Heart left ventricle (tissue), 16 donors: Measurements from ENCODE around the gene P2RX2. TPM values are rescaled to one million over a fixed set of nuclear protein-coding genes. Genes with fewer than 3 reads are reported as not detected.

Experiments
- ATAC-seq, 4 donors: fragments of 200-7000 bp; cut with Tn5 transposase; one replicate each; pipeline ENCODE4 v1.9.1; 2020 to 2022; ENCODE audit warnings: moderate library complexity in 4 of 4, mild to moderate bottlenecking in 3 of 4, moderate number of reproducible peaks in 1 of 4
- DNase-seq, 5 donors: peaks; one replicate each; pipeline ENCODE4 v3.0.0-alpha.2; 2020
- H3K27ac ChIP-seq, 12 donors: fragments of 200-600 bp; sonication (generic) in 4 of 12; one replicate each; pipeline versions ENCODE4 v1.5.0 to v1.8.0; 2016 to 2022; ENCODE audit warnings: mild to moderate bottlenecking in 2 of 12
- H3K27me3 ChIP-seq, 9 donors: fragments of 200-600 bp; sonication (generic) in 2 of 9; one replicate each; pipeline versions ENCODE4 v1.5.1 to v1.8.0; 2016 to 2022; ENCODE audit warnings: mild to moderate bottlenecking in 3 of 9
- H3K36me3 ChIP-seq, 9 donors: fragments of 200-600 bp; sonication (generic) in 2 of 9; one replicate each; pipeline versions ENCODE4 v1.5.0 to v1.8.0; 2018 to 2022; ENCODE audit warnings: mild to moderate bottlenecking in 2 of 9
- H3K4me1 ChIP-seq, 12 donors: fragments of 200-600 bp; sonication (generic) in 4 of 12; one replicate each; pipeline versions ENCODE4 v1.5.0 to v1.8.0; 2016 to 2022; ENCODE audit warnings: mild to moderate bottlenecking in 3 of 12
- H3K4me3 ChIP-seq, 12 donors: fragments of 200-600 bp; sonication (generic) in 4 of 12; one replicate each; pipeline versions ENCODE4 v1.5.0 to v1.8.0; 2017 to 2022; ENCODE audit warnings: mild to moderate bottlenecking in 9 of 12, moderate library complexity in 4 of 12
- H3K9me3 ChIP-seq, 12 donors: fragments of 200-600 bp; sonication (generic) in 4 of 12; one replicate each; pipeline versions ENCODE4 v1.5.0 to v1.8.0; 2016 to 2022; ENCODE audit warnings: mild to moderate bottlenecking in 1 of 12
- POLR2A ChIP-seq, 2 donors: fragments of 450-650 bp; IDR thresholded peaks; one replicate each; pipeline ENCODE4 v1.6.1; 2017; ENCODE audit warnings: antibody characterized with exemption in 2 of 2, mild to moderate bottlenecking in 2 of 2, moderate library complexity in 2 of 2
- WGBS, 4 donors: extraction: QIAGEN DNeasy Blood & Tissue Kit in 2 of 4; methylation state at CpG; one replicate each; pipeline versions ENCODE4 v1.1.5 to v1.1.7; 2013 to 2018; 5-methylcytosine and 5-hydroxymethylcytosine counted together
- intact Hi-C, 10 donors: fragments of 100-400 bp; cut with DNase I; formaldehyde crosslinking; loops; one replicate each; pipeline versions ENCODE4 v1.11.1 to v1.14.2; 2022
- polyA plus RNA-seq, 2 donors: library from polyadenylated mRNA; stranded (reverse); fragments of 200-250 nt; gene quantifications; one replicate each; pipeline ENCODE4 v1.2.3, GENCODE V29; 2013
- total RNA-seq, 9 donors: library from RNA; depleted of rRNA in 2 of 9; stranded (reverse); fragments of >200 nt in 2 of 9; fragmentation: NEBNext Ultra II Directional in 3 of 9; extraction: Animal tissue kit (Norgen Biotek cat#: 25700) in 3 of 9; gene quantifications; one replicate each; pipeline versions ENCODE4 v1.1.0 to v1.2.4, GENCODE V29; 2016 to 2023
- TF ChIP-seq, protein P1 (sequence below), 12 donors: fragments of 200-600 bp; sonication (generic) in 4 of 12; IDR thresholded peaks; one replicate each; pipeline versions ENCODE4 v1.5.0 to v1.8.0; 2018 to 2022; ENCODE audit warnings: antibody characterized with exemption in 12 of 12, mild to moderate bottlenecking in 5 of 12
- donor health status: ischemic (EF 13 %, LVEDD 7.1; RV severe dilation, severe dysfunction).
- donor health status: healthy with polysubstance abuse.
- donor health status: DM: no; HTN: yes; CAD: no.
- donor health status: DM: no; HTN: no; CAD: no.
- donor health status: ischemic (EF 25% LVEDD 6.9; RV normal size, moderate dysfunction).
- donor health status: ischemic (EF 25% LVEDD 5.7; RV mildly dilated, moderate dysfunction).
- donor health status: healthy.
- donor health status: DM: yes; HTN: yes; CAD: no.
- donor health status: ischemic (EF 35%, LVEDD 5.7; RV mildly dilated, moderate dysfunction).
- donor health status: nonischemic (EF 11% LVEDD 7.7; RV severe dilation, severe dysfunction).
- donor health status: DM: yes; HTN: yes; CAD: no.
- donor health status: PGD.
- donor health status: ischemic (EF 29% LVEDD 5.4; RV normal size, mild dysfunction).
- donor health status: nonischemic (EF 23%, LVEDD 6.1; RV moderate dilation, normal function).

The P2RX2 gene
- total and polyA plus RNA-seq, 11 donors: not detected

DNA sequence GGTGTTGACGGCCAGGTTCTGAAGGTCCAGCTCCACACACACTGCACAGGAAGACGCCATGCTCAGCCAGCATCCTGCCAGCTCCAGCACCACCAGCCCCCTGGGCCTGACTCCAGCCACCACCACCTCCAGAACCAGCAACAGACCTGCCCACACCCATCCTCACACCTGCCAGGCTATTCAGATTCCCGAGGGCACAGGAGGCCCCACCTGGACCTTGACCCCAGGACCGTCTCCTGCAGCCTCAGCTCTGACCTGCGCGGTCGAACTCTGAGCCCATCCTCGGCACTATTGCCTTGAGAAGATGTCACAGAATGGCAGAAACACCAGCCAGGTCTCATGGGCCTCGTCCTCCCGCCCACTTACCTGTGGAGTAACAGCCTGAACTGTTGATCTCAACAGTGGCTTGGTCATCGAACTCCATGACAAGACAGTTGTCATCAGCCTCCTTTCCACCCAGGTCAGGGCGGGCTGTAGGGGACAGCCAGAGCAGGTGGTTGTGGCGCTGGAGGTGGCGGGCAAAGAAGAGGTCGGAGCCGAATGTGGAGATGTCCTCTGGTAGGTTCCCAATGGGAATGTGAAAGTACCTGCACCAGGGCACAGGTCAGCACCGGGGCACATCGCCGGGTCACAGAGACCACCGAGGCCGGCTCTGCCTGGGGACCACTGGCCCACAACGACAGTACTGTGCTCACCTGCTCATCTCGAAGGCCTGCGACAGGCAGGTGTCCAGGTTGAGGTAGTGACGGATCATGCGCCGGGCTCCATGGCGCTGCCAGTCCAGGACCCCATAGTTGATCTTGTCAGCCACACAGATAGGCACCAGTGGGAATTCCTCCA lies 23.5 kb downstream of the P2RX2 start:
- H3K27me3 ChIP-seq: no peaks in the 10 kb centered on the region
- H3K36me3 ChIP-seq: peaks cover 0 to 74% (median 55%) of the 10 kb centered on the region in 9 donors
- no peaks in the 10 kb centered on the region for H3K4me1 ChIP-seq
- TF ChIP-seq POLR2A (IDR thresholded peaks at IDR 0.05): no peak
- TF ChIP-seq, protein P1, sequence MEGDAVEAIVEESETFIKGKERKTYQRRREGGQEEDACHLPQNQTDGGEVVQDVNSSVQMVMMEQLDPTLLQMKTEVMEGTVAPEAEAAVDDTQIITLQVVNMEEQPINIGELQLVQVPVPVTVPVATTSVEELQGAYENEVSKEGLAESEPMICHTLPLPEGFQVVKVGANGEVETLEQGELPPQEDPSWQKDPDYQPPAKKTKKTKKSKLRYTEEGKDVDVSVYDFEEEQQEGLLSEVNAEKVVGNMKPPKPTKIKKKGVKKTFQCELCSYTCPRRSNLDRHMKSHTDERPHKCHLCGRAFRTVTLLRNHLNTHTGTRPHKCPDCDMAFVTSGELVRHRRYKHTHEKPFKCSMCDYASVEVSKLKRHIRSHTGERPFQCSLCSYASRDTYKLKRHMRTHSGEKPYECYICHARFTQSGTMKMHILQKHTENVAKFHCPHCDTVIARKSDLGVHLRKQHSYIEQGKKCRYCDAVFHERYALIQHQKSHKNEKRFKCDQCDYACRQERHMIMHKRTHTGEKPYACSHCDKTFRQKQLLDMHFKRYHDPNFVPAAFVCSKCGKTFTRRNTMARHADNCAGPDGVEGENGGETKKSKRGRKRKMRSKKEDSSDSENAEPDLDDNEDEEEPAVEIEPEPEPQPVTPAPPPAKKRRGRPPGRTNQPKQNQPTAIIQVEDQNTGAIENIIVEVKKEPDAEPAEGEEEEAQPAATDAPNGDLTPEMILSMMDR (IDR thresholded peaks at IDR 0.05): no peak
- H3K27ac ChIP-seq: no peak overlapping the region
- H3K4me3 ChIP-seq: no peak overlapping the region
- 96 to 98% (median 97%) methylated on average over 25 to 28 of the region's 28 CpGs for WGBS, 4 donors
- DNase-seq (no peak), ATAC-seq (no peak)
- H3K9me3 ChIP-seq: no peaks in the 10 kb centered on the region
- intact Hi-C loops: no loop called here

DNA sequence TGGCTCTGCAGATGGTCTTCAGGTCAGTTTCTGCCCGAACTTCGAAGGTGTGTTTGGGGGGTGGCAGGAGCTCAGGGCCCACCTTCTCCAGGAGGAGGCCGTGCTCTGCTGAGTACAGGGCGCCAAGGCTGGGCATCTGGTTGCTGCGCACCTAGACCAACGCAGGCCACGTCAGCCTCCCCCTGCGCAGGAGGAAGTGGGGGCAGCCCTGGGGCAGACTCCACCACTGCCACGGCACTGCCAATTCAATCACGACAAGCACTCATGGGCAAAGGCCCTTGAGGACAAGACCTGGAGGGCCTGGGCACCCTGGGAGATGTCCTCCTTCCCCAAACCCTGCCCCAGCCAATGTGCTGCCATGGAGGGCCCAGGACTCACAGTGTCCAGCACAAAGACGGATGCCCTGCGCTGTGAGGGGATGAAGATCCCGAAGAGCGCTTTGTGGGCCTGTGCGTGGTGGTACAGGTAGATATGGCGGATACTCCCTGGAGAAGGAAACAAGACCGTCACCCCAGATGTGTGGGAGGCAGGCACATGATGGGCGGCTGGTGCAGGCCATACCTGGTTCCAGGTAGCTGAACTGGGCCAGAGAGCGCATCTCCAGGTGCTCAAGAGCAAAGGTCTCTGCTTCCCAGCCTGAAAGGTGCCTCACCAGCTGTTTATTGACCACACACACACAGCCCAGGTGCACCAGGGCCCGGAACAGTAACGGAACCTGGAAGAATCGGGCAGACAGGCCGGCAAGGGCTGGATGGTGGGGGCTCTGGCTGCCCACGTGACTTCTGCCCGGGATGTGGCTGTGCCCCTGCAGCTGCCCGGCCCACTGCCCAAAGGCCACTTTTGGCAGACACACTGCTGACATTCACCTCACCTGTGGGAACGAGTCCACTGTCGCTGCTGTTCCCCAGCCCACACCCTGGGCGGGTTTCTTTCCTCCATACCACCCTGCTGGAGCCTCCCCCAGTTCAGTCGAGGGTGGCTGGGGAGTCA lies 24.6 kb downstream of the P2RX2 start:
- WGBS, 4 donors: 94 to 95% (median 95%) methylated on average over 18 to 30 of the region's 30 CpGs
- no peak for DNase-seq

DNA sequence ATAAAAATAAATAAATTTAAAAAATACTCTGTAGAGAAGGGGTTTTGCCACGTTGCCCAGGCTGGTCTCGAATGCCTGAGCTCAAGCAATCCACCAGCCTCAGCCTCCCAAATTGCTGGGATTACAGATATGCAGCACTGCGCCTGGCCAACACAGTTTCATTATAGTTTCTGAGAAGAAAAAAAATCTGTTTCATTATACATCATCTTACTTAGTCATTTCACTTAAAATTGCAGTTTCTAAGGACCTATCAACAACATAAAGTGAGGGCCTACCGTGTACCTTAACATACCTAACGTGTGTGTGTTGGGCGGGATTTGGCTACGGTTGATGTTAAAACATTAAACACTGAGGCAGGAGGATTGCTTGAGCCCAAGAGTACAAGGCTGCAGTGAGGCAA lies 28.3 kb downstream of the P2RX2 start:
- H3K36me3 ChIP-seq: peaks cover 0 to 78% (median 60%) of the 10 kb centered on the region in 9 donors

More for the DNA sequence above, 24.6 kb downstream of the P2RX2 start:
- intact Hi-C loops: no loop called here
- no peak for ATAC-seq
- Histone ChIP-seq H3K9me3 (no peaks in the 10 kb centered on the region), H3K4me3 (no peak overlapping the region), H3K27me3 (no peaks in the 10 kb centered on the region), H3K27ac (no peak overlapping the region), H3K4me1 (no peaks in the 10 kb centered on the region), H3K36me3 (peaks cover 0 to 74% (median 54%) of the 10 kb centered on the region in 9 donors)
- TF ChIP-seq, protein P1 (IDR thresholded peaks at IDR 0.05): no peak
- TF ChIP-seq POLR2A (IDR thresholded peaks at IDR 0.05): no peak

More for the DNA sequence above, 28.3 kb downstream of the P2RX2 start:
- Histone ChIP-seq H3K4me3 (no peak overlapping the region), H3K4me1 (no peaks in the 10 kb centered on the region), H3K9me3 (no peaks in the 10 kb centered on the region), H3K27me3 (no peaks in the 10 kb centered on the region), H3K27ac (no peak overlapping the region)
- WGBS, 4 donors: 96 to 99% (median 97%) methylated on average over 7 of the region's 7 CpGs
- ATAC-seq: no peak
- DNase-seq: no peak
- TF ChIP-seq, protein P1 (IDR thresholded peaks at IDR 0.05): no peak
- no peak for TF ChIP-seq POLR2A (IDR thresholded peaks at IDR 0.05)
- intact Hi-C loops: no loop called here
